HG02763 (cell line): ENCODE data around the gene LBH.

Experiments
- ATAC-seq: cut with Tn5 transposase; IDR thresholded peaks from one replicate; pipeline ENCODE4 v1.9.1; 2021; ENCODE audit warnings: mild to moderate bottlenecking, moderate library complexity; ENCODE audit not compliant: unreplicated experiment

The LBH gene

GRCh38 chr2:30272286-30272685 lies 41.0 kb downstream of the LBH start:
- no peak for ATAC-seq

- ATAC-seq: no peak
These were observed 41.6 kb downstream of the LBH start for GRCh38 chr2:30272761-30273573.

GRCh38 chr2:30273574-30273929 lies 42.2 kb downstream of the LBH start:
- ATAC-seq: no peak

DNA sequence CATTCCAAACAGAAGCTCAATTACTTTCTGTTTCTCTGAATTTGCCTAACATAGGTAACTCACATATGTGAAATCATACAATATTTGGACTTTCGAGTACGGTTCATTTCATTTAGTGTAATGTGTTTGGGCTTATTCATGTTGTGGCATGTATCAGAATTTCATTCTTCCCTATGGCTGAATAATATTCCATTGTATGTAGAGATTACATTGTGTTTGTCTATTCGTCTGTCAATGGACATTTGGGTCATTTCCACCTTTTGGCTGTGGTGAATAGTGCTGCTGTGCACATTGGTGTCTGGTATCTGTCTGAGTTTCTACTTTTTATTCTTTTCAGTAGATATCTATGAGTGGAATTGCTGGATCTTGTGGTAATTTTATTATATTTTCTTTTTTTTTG lies 43.9 kb downstream of the LBH start:
- no peak for ATAC-seq

DNA sequence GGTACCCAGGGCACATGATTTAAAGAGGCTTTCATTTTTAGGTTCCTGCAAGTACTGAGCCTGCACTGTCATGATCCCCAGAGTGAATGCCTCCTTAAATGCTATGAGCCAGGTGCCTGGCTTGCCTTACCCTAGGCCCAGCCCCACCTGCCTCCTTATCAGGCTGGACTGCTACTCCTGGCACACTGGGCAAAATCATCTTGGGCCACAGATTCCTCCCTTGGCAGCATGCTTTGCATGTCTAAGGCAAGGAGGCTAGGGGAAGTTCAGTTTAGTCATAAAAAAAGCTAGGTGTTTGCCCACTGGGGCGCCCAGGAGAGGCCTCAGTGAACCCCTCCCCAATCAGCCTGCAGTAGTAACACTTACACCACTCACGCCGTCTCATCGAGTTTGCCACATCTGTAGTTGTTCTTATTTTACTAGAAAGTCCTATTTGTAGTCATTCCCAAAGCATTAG lies 45.1 kb downstream of the LBH start:
- no peak for ATAC-seq

- ATAC-seq: no peak
These were observed 46.2 kb downstream of the LBH start for GRCh38 chr2:30277582-30277981.

DNA sequence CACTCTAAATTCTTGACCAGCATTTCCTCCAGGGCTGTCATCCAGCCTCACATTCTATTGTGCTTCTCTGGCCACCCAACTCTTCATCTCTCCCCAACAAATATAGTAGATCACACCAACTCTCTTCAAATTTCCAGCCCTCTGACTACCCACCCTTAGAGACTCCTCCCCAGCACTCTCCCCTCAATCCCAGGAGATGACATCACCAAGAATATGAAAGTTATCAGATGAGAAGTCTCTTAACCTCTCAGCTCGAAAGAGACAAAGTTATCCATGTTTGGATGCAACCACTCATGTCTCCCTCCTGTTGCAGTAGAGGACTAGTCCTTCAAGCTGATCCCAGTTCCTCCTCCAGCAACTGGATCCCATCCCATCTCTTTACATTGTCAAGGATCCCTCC lies 47.1 kb downstream of the LBH start:
- no peak for ATAC-seq

DNA sequence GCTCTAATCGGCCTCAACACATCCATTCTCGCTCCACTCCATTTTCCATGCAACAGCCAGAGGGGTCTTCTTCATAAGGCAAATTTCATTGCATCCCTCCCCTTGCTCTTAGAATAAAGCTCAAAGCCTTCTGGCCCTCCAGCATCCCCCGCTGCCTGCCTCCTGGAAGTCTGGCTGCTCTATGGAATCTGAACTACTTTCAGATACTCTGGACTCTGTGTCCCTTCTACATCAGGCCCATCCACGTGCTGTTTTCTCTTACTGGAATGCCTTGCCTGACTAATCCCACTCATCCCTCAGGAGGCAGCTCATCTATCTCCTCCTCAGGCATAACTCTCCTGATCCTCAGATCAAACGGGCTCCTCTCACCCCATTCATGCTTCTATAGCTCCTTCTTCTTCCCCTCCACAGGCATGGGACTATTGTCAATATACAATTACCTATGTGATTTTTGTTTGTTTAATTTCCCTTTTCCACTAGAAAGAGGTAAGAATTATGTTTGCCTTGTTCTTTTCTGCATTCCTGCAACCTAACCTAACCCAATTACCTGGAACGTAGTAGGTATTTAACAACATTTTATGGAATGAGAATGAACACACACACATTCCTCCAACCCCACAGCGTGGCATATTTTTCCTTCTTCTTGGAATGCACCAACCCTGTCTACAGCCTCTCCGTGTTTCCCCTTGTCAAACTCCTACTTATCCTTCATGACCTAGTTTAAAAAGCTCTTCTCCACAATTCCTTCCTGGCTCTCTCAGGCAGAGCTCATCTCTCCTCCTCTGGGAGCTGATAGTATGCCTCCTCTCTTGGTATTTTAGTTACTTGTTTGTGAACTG lies 49.5 kb downstream of the LBH start:
- no peak for ATAC-seq

- peak; percentile 51 for ATAC-seq
These were observed 50.7 kb downstream of the LBH start for GRCh38 chr2:30282081-30282480.

GRCh38 chr2:30282721-30283120 lies 51.4 kb downstream of the LBH start:
- ATAC-seq: no peak

- ATAC-seq: no peak
These were observed 52.7 kb downstream of the LBH start for GRCh38 chr2:30283931-30284565.

DNA sequence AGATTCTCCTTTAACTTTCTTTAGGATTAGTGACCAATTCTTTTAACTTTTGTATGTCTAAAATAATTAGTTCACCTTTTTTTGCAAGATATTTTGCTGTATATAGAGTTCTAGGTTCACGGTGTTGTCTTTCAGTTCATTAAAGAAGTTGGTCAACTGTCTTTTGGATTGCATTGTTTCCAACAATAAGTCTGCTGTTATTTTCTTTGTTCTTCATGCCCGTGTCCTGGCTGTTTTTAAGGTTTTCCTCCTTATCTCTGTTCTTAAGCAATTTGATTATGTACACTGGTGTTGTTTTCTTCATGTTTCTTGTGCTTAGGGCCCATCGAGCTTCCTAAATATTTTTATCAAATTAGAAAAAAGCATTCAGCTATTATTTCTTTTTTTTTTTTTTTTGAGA lies 54.4 kb downstream of the LBH start:
- ATAC-seq: no peak

- ATAC-seq: no peak
These were observed 56.0 kb downstream of the LBH start for GRCh38 chr2:30287190-30287840.

- ATAC-seq: peak; percentile 58
These were observed 56.7 kb downstream of the LBH start for GRCh38 chr2:30287857-30288513.

GRCh38 chr2:30288561-30288960 lies 57.2 kb downstream of the LBH start:
- no peak for ATAC-seq

GRCh38 chr2:30293303-30293921 lies 62.1 kb downstream of the LBH start:
- no peak for ATAC-seq

DNA sequence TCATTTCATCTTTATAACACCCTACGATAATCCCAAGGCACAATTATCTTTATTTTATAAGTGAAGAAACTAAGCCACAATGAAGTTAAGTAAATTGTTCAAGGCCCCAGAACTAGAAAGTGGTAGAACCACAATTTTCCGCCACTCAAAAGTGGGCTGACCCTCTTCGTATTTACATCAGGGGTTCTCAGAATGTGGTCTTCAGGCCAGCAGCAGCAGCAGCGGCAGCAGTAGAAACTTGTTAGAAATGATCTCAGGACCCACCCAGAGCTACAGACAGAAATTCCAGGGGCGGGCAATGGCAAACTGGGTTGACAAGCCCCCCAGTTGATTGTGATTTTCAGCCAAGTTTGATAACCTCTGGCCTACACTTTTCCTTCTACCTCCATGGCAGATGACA lies 62.8 kb downstream of the LBH start:
- ATAC-seq: no peak

DNA sequence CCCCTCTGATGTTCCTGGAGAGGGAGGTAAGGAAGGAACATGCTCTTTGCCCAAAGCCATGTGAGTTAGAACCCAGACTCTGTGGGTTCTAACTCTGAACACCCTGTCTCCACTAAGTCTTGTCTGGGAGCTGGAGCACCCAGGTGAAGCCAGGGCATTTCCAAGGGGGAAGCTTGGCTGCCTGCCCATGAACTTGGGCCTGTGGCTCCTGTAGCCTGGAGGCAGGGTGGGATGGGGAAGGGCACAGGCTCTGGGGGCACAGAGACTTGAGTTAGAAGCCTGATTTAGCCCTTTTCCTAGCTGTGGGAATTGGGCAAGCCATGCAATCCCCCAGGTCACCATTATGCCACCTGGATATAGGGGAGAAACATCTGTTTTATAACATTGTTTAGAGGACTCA lies 65.2 kb downstream of the LBH start:
- no peak for ATAC-seq

DNA sequence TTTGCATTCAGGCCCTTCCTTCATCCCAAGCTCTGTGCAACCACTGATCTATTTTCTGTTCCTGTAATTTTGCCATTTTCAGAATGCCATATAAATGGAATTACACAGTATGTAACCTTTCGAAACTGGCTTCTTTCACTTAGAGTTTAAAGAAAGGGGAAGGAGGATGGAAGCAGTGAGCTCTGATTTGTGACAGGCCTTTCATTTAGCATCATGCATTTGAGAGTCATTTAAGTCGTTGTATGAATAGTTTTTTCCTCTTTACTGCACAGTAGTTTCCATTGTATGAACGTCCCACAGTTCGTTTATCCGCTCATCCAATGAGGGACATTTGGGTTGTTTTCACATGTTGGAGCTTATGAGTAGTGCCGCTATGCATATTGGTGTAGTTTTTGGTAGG lies 67.0 kb downstream of the LBH start:
- ATAC-seq: no peak

DNA sequence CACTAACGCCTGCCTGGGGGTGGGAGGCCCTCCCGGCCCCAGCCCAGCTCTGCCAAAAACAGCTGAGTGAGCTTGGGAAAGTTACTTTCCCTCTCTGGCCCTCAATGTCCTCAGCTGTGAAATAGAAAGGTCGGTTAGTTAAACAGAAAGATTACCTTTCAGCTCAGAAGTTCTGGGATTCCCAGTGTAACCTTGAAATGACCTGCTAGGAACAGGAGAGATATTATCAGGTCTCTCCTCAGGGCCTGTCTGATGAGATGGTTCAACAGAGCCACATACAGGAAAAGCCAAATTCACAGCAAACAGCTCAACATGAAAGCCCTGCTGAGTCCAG lies 68.8 kb downstream of the LBH start:
- no peak for ATAC-seq
